ENCODE results near the gene TLN1.

Gene TLN1, protein sequence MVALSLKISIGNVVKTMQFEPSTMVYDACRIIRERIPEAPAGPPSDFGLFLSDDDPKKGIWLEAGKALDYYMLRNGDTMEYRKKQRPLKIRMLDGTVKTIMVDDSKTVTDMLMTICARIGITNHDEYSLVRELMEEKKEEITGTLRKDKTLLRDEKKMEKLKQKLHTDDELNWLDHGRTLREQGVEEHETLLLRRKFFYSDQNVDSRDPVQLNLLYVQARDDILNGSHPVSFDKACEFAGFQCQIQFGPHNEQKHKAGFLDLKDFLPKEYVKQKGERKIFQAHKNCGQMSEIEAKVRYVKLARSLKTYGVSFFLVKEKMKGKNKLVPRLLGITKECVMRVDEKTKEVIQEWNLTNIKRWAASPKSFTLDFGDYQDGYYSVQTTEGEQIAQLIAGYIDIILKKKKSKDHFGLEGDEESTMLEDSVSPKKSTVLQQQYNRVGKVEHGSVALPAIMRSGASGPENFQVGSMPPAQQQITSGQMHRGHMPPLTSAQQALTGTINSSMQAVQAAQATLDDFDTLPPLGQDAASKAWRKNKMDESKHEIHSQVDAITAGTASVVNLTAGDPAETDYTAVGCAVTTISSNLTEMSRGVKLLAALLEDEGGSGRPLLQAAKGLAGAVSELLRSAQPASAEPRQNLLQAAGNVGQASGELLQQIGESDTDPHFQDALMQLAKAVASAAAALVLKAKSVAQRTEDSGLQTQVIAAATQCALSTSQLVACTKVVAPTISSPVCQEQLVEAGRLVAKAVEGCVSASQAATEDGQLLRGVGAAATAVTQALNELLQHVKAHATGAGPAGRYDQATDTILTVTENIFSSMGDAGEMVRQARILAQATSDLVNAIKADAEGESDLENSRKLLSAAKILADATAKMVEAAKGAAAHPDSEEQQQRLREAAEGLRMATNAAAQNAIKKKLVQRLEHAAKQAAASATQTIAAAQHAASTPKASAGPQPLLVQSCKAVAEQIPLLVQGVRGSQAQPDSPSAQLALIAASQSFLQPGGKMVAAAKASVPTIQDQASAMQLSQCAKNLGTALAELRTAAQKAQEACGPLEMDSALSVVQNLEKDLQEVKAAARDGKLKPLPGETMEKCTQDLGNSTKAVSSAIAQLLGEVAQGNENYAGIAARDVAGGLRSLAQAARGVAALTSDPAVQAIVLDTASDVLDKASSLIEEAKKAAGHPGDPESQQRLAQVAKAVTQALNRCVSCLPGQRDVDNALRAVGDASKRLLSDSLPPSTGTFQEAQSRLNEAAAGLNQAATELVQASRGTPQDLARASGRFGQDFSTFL (N-terminal part only)

DNA sequence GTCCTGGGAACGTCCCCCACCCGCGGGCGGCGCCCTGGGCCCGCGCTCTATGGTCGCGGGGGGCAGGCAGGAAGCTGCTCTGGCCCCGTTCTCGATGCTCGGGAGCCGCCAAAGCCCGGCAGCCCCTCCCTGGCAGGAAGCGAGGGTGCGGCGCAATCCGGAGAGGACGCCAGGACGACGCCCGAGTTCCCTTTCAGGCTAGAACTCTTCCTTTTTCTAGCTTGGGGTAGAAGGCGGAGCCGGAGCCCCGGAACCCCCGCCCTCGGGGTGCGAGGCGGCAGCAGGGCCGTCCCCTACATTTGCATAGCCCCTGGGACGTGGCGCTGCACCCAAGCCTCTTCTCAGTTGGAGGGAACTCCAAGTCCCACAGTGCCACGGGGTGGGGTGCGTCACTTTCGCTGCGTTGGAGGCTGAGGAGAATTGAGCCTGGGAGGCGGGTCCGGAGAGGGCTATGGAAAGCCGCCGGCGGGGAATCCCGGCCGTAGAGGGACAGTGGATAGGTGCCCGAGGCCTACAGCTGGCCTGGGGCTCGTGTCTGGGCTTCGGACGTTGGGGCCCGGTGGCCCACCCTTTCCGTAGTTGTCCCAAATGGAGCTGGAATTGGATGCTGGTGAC lies at the start of gene TLN1, which contains the start of gene CREB3:
TSS of gene TLN1 (minus strand) at position 11 of the 615 bp plus-strand sequence. CDS start 6,501 bp downstream, outside the sequence.
TSS of gene CREB3 (plus strand) at position 482 of the 615 bp plus-strand sequence. CDS start at position 589, 107 bp downstream.
- peak; percentile 98 to 100 for DNase-seq

- no peak for DNase-seq
These were observed 49.1 kb upstream of the TLN1 start for GRCh38 chr9:35781066-35781465.

DNA sequence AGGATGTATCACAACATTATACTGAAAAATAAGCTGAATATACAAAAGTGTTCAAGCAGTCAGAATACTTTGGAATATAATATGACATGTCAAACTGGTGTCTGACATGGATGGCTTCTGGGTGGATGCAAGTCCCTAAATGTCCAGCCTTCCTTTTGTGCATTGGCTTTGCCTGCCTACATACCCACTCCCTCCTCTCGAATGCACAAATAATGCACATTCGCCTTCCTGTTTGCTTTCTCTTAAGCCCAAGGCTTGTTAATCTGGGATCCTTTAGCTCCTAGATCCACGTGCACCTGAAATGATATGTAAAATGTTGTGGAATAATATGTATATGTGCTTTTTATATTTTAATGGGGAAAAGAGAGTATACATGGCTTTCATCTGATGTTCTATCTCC lies 46.5 kb upstream of the TLN1 start:
- no peak for DNase-seq

DNA sequence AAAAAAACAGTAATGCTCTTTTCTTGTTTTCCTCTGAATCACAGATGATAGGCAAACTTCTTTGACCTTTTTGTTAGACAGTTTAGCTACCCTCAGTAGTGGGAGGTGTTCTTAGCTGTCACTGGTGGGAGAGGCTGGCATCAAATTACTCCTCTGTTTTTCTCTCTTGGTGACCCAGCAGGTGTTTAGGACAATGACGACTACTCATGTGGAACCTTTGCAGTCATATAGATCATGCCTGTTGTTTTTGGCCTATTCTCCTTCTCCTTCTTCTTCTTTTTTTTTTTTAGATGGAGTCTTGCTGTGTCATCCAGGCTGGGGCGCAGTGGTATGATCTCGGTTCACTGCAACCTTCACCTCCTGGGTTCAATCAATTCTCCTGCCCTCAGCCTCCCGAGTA lies 44.0 kb upstream of the TLN1 start:
- no peak for DNase-seq

GRCh38 chr9:35774907-35775635 lies 43.1 kb upstream of the TLN1 start:
- peak; percentile 74 to 76 for DNase-seq

DNA sequence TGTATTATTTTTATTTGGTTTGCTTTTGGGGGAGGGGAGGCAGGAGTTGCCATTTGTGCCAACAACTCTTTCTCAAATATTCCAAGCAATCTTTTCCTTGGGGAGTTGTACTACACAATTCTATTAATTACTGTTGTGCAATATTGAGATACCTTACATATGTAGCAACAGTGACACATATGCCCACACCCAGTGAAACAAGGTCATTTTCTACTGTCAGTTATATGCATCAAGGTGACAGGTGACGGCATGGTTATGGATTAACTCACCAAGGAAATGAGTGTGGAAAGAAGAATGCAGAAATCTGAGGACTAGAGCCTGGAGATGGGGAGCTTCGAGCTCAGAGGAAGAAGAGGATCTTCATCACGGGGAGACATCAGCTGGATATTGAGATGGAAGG lies 39.9 kb upstream of the TLN1 start:
- DNase-seq, result no peak

DNA sequence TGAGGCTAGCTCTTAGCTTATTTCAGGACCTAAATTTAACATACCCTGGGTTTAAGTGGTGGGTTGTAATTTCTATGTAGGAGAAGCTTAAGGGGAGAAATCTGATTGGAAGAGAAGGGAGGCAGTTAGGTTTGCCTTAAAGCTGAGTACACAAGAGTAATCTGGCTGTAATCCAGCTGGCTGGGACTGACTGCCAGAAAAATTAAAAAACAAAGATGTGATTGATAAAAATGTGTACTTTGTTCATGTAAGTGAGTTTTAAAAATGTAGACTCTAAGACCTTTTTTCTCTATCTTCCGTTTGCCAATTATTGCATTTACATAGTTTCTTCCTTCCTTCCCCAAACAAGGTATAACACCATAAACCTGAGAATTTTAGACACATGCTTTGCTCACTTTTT lies 39.5 kb upstream of the TLN1 start:
- no peak for DNase-seq

GRCh38 chr9:35771075-35771433 lies 39.1 kb upstream of the TLN1 start:
- no peak for DNase-seq

- DNase-seq, result no peak
These were observed 37.8 kb upstream of the TLN1 start for GRCh38 chr9:35769763-35770162.

- no peak for DNase-seq
These were observed 35.5 kb upstream of the TLN1 start for GRCh38 chr9:35767458-35767857.

GRCh38 chr9:35766997-35767396 lies 35.0 kb upstream of the TLN1 start:
- no peak for DNase-seq

GRCh38 chr9:35763803-35764202 lies 31.8 kb upstream of the TLN1 start:
- no peak for DNase-seq

GRCh38 chr9:35763181-35763580 lies 31.2 kb upstream of the TLN1 start:
- no peak for DNase-seq

GRCh38 chr9:35760651-35761050 lies 28.7 kb upstream of the TLN1 start:
- no peak for DNase-seq

GRCh38 chr9:35759795-35760194 lies 27.8 kb upstream of the TLN1 start:
- no peak for DNase-seq

DNA sequence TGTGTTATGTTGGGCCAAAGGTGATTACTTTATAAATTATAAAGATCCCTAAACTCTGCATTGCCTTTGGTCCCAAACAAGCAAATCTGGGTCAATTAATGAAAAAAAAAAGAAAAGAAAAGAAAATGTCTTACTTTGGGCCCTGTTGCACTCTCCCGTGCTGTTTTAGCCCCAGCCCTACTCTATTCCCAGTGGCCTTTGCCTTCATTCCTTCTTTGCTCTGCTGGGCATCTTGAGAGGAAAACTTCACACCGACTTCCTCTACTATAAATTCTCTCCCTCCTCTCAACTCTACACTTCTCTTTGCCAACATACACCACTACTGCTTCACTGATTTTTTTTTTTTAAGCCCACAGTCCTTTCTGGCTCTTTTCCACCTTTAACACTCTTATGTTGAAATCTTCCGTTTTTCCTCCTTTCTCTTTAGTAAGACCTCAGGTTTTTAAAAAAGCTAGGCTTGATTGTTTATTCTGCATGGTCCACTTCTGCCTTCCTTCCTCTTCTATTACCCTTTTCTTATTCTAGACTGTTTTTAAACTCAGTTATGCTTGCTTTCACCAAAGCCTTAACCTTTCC lies 26.6 kb upstream of the TLN1 start:
- DNase-seq, result peak in 1 of 2 experiments; percentile 9

DNA sequence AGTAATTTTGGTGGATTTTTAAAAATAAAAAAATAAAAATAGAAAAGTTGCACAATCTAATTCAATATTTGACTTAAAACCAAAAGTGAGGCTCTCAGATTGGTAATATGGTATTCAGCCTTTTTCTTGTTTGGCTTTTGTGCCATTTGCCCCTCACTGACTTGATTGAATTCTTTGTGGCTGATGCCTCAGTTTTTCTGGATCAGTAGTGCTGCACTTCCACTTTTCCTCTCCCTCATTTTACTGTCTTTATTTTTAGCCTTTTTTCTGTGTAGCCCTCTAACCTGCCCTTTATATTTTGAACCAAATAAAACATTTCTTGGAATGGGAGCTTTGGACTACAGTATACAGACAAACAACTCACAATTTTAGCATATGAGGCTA lies 25.9 kb upstream of the TLN1 start:
- DNase-seq, result no peak

DNA sequence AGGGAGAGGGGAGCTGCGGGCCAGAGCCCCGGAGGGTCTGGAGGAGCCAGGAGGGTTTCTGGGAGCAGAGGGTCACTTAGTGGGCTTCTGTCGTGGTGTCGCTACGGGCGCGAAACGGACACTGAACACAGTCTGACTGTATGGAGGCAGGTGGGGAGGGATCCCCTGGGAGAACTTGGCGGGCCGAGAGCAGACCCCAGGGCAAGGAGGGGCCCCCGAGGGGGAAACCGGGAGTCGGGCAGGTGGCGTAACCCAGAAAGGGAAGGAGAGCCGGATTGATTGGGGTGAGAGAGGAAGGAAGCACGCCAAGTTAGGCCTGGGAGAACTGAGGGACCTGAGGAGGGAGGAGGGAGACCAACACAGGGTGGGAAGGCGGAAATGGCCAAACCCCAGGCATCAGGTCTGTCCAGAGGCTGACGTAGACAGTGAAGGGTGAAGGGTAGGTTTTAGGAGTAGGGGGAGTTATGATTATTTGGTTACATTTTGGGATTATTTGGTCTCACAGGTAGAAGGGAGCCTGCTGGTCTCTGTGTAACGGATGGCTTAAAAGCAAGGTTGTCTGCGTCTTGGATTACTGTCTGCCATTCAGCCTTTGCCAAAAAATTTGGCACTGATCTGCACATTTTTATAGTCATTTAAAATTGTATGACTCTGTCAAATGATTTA lies 25.4 kb upstream of the TLN1 start:
- DNase-seq, result peak; percentile 38 to 61

GRCh38 chr9:35756275-35757225 lies 24.6 kb upstream of the TLN1 start:
- peak; percentile 73 for DNase-seq

DNA sequence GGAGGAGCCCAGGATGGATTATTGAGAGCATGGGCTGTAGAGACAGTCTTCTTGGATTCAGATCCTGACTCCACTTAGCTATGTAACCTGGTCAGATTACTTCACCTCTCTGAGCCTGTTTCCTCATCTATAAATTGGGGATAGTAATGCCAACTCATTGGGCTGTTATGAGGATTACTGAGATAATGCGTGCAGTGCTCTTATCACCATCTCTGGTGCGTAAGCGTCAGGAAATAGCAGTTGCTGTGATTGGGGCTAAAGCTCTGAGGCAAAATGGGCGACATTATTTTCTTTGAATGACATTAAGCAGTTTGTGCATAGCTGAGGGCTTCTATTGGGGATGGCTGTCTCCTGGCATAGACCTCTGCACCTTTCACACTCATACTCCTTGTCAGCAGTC lies 23.1 kb upstream of the TLN1 start:
- DNase-seq, result no peak
